Cardiac muscle cell (in vitro differentiated cells and primary cell): ENCODE data around the gene SH3TC1. TPM values are rescaled to one million over a fixed set of nuclear protein-coding genes. Genes with fewer than 3 reads are reported as not detected.

Experiments
- DNase-seq, 2 donors: peaks; one replicate each; pipeline versions ENCODE4 v3.0.0 to v3.0.0-alpha.2; 2010 to 2017; ENCODE audit warnings: low read depth in 1 of 2, low spot score in 1 of 2
- H3K27ac ChIP-seq: fragments of 200-600 bp; sonication (generic); 2 replicates; pipeline ENCODE4 v1.5.1; 2016
- H3K27me3 ChIP-seq: fragments of 200-600 bp; sonication (generic); 2 replicates; pipeline ENCODE4 v1.6.0; 2016; ENCODE audit warnings: control low read depth
- H3K36me3 ChIP-seq: fragments of 200-600 bp; sonication (generic); 2 replicates; pipeline ENCODE4 v1.5.1; 2016; ENCODE audit warnings: control low read depth
- H3K4me1 ChIP-seq: fragments of 200-600 bp; sonication (generic); 2 replicates; pipeline ENCODE4 v1.8.1; 2017; ENCODE audit warnings: low read depth, mild to moderate bottlenecking, mixed run types
- H3K4me3 ChIP-seq: fragments of 200-600 bp; sonication (generic); 2 replicates; pipeline ENCODE4 v1.5.1; 2016; ENCODE audit warnings: mild to moderate bottlenecking
- H3K9me3 ChIP-seq: fragments of 200-600 bp; sonication (generic); 2 replicates; pipeline ENCODE4 v1.5.1; 2017; ENCODE audit warnings: low read depth, mild to moderate bottlenecking, control low read depth
- CTCF ChIP-seq: IDR thresholded peaks from 2 replicates; pipeline ENCODE4 v1.5.1; 2012; ENCODE audit warnings: low read depth, mild to moderate bottlenecking, low read length
- polyA plus RNA-seq: library from polyadenylated mRNA; unstranded; fragments of >200 nt; fragmentation: Nextera tagmentation; extraction: Ambion mirVana; gene quantifications from 2 replicates; pipeline ENCODE4 v1.2.1, GENCODE V29; 2016
- total RNA-seq: library from RNA; depleted of rRNA; stranded (reverse); fragments of >200 nt; gene quantifications from 2 replicates; pipeline ENCODE4 v1.2.3, GENCODE V29; 2016

Gene SH3TC1
- total and polyA plus RNA-seq, 2 experiments from 2014 or later = 0.57 to 3.8 TPM

DNA sequence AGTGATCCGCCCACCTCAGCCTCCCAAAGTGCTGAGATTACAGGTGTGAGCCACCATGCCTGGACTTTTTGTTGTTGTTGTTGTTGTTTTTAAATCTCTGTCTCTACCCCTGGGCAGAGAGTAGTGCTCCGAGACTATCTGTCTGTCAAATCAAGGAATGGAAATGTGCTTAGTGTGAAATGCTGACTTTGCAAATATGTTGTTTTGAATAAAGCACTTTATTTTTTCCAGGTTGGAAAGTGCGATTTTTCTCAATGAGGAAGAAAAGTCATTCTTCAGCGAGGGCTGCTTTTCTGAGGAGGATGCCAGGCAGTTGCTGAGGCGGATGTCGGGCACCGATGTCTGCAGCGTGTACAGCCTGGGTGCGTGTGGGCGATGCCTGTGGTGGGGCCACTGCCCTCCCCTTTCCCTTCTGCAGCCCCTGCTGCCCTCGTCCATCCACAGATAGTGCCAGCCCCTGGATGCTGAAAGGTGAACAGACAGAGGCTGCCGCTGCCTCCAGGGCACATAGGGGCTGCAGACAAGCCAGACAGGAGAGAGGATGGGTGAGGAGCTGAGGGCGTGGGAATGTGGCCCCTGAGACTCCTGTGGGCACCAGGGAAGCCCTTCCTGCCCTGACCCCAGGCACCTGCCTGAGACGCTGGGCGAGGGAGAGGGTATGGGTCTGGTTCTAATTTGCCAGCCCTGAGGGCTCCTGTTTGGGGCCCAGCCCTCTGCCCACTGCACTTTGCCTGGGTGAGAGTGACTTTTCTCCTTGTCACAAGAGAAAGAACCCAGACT lies 23.7 kb downstream of the SH3TC1 start:
- H3K4me3 ChIP-seq = no peak overlapping the region
- no peak for DNase-seq

GRCh38 chr4:8224267-8224974 lies 25.3 kb downstream of the SH3TC1 start:
- H3K27ac ChIP-seq = no peak overlapping the region
- DNase-seq = no peak
- H3K4me3 ChIP-seq = no peak overlapping the region
- H3K27me3 ChIP-seq = no peaks in the 10 kb centered on the region
- no peak for TF ChIP-seq CTCF
- no peaks in the 10 kb centered on the region for H3K36me3 ChIP-seq
- H3K4me1 ChIP-seq = peaks cover 10% of the 10 kb centered on the region
- H3K9me3 ChIP-seq = no peaks in the 10 kb centered on the region

More for the DNA sequence above, 23.7 kb downstream of the SH3TC1 start:
- Histone ChIP-seq H3K36me3 (no peaks in the 10 kb centered on the region), H3K27me3 (no peaks in the 10 kb centered on the region), H3K27ac (no peak overlapping the region), H3K4me1 (peaks cover 10% of the 10 kb centered on the region), H3K9me3 (no peaks in the 10 kb centered on the region)
- TF ChIP-seq CTCF = no peak

- peaks cover 10% of the 10 kb centered on the region for H3K4me1 ChIP-seq
- no peaks in the 10 kb centered on the region for H3K36me3 ChIP-seq
- H3K4me3 ChIP-seq = no peak overlapping the region
- no peaks in the 10 kb centered on the region for H3K27me3 ChIP-seq
- no peak for TF ChIP-seq CTCF
- DNase-seq = no peak
- H3K9me3 ChIP-seq = no peaks in the 10 kb centered on the region
- H3K27ac ChIP-seq = no peak overlapping the region
Measured at GRCh38 chr4:8224975-8225625, 26.0 kb downstream of the SH3TC1 start.

DNA sequence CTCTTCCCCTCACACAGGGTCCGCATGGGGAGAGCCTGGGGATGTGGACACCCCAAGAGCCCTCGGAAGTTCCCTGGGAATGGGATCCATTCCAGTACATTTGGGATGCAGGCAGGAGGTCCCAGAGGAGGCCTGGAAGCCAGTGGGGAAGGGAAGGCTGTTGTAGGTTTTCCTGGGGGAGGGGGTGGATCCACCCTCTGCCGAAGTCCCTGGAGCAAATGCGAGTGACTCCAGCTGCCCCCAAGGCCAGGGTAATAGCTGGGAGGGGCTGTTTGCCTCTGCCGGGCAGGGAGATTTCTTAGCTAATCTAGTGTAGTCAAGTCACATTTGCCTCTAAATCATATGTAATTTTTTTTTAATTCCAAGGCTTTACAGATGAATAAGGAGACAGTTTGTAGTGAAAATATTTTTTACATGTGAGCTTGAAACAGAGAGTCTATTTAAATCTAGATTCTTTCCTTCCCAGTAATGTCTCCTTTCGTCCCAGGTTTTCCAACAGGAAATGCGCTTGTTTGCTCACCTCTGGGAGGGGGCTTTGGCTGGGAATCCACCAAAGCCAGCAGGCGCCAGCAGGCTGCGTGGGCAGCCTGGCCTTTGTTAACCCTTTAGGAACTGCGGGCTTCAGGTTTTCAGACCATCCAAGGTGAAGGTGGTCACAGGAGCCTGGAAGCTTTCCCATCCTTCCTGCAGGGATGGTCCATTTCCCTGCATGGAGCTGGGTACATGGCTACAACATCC lies 26.8 kb downstream of the SH3TC1 start:
- no peaks in the 10 kb centered on the region for H3K36me3 ChIP-seq
- peaks cover 10% of the 10 kb centered on the region for H3K4me1 ChIP-seq
- H3K27ac ChIP-seq = no peak overlapping the region
- no peak for DNase-seq
- H3K27me3 ChIP-seq = no peaks in the 10 kb centered on the region
- no peak for TF ChIP-seq CTCF
- H3K9me3 ChIP-seq = no peaks in the 10 kb centered on the region
- H3K4me3 ChIP-seq = no peak overlapping the region

DNA sequence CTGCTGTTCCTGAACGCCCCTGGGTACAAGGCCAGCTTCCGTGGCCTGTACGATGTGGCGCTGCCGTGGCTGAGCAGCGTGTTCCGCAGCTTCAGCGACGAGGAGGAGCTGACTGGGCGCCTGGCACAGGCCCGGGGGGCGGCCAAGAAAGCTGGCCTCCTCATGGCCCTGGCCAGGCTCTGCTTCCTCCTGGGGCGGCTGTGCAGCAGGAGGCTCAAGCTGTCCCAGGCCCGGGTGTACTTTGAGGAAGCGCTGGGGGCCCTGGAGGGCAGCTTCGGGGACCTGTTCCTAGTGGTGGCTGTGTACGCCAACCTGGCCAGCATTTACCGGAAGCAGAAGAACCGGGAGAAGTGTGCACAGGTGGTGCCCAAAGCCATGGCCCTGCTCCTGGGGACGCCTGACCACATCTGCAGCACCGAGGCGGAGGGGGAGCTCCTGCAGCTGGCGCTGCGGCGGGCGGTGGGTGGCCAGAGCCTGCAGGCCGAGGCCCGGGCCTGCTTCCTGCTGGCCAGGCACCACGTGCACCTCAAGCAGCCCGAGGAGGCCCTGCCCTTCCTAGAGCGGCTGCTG lies 28.2 kb downstream of the SH3TC1 start:
- Histone ChIP-seq H3K36me3 (no peaks in the 10 kb centered on the region), H3K27ac (no peak overlapping the region), H3K4me1 (peaks cover 10% of the 10 kb centered on the region), H3K27me3 (no peaks in the 10 kb centered on the region), H3K9me3 (no peaks in the 10 kb centered on the region), H3K4me3 (no peak overlapping the region)
- no peak for TF ChIP-seq CTCF
- DNase-seq = no peak
